HG03097 (cell line): ENCODE data around the gene TIMM9.
"Not testable (repeated sequence)": the region's sequence is repeated elsewhere in the genome, so short reads cannot be mapped to it uniquely, and the experiment has no call there.

ENCODE experiments used
- ATAC-seq: cut with Tn5 transposase; IDR thresholded peaks from one replicate; pipeline ENCODE4 v1.9.1; 2021; ENCODE audit not compliant: unreplicated experiment, low FRiP score

TIMM9 gene, protein sequence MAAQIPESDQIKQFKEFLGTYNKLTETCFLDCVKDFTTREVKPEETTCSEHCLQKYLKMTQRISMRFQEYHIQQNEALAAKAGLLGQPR

DNA sequence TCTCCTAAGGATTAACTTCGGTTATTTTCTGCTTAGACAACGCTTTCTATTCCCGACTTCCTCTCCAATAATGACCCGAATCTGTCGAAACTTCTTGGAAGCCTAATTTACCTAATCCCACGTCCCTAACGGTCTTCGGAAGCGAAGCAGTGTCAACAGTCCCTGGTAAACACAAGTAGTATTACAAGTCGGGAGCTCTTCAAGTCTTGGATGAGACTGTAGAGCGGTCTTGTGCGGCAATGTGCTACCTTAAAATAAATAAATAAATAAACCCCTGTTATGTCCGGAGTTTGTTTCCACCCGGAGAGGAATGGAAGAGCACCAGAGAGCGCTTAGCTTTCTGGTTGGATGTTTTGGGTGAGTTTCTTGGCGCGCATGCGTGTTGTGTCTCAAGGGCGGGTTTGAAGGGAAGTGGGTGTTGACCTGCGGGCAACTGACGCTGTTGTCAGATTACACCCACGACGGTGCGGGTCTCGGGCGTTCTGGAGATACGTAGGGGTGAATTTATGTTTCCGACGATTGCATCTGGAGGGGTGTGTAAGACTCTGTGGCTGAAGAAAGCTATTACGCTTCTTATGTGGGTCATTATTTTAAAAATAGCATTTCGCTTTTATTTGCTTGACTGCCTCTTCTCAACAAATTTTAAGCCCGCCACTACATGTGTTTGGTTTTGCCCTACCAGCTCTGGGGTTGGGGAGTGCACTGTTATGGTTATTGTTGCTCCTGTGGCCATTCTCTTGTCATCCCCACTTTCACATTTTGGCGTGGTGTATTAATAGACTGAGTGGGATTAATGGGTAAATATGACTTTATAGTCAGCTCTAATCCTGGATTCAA lies at the start of gene TIMM9, which contains the start of gene KIAA0586:
TSS of gene TIMM9 (minus strand) at position 251 of the 837 bp plus-strand sequence. CDS start 15,586 bp downstream, outside the sequence.
TSS of gene KIAA0586 (plus strand) at position 439 of the 837 bp plus-strand sequence. CDS start 546 bp downstream, outside the sequence.
- peak; percentile 87 for ATAC-seq

DNA sequence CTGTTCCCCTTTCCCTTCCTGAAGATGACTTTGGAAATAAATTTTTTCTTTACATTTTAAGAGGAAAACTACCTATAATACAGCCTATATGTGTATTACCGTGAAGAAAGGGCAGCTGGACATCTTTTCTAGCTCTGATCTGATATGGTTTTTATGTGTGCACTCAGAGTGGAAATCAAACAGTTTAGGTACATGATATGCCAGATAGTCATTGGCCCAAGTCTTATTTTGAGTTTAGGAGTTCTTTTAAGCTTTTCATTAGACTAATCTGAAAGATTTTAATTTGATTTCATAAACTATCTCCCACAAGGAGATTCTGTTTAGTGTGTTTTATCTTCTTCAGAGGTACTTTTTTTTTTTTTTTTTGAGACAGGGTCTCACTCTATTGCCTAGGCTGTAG lies 49.0 kb upstream of the TIMM9 start:
- ATAC-seq = no peak

DNA sequence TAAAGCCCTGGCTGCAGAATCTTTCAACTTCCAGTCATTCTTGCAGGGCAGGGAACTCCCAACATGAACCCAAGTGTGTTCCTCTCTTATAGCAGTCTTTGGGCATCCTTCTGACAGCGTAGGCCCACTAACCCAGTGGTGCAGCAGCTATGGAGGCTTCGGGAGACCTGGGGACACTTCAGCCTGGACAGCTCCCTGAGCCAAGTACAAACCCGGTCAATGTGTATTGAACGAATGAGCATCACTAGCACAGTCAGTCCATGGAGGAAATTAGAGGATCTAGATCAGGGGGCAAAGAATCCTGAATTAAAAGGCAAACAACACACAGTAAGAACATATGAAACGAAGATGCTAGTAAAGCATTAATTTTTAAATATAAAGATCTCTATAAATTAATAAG lies 42.0 kb upstream of the TIMM9 start:
- no peak for ATAC-seq

DNA sequence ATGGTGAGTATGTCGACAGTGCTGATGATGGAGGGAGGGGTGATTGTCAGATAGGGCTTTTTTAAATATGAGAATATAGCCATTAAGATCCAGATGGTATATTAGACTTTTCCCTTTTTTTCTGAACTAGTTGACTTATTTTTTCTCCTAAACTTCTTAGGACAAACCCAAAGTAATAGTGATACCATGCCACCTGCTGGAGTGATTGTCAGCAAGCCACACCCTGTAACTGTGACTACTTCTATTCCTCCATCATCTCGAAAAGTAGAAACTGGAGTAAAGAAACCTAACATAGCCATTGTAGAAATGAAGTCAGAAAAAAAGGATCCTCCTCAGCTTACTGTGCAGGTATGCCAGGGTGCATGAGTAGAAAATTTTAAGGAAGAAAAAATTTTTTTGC lies 40.2 kb upstream of the TIMM9 start:
- no peak for ATAC-seq

DNA sequence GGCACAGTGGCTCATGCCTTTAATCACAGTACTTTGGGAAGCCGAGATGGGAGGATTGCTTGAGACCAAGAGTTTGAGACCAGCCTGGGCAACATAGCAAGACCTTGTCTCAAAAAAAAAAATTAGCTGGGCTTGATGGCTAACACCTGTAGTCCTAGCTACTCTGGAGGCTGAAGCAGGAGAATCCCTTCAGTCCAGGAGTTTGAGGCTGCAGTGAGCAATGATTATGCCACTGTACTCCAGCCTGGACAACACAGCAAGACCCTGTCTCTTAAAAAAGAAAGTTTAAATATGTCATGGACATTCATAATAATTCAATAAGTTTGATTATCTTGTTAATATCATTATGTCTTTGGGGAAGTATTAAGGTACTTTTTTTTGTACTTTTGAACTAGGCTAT lies 39.1 kb upstream of the TIMM9 start:
- no peak for ATAC-seq

DNA sequence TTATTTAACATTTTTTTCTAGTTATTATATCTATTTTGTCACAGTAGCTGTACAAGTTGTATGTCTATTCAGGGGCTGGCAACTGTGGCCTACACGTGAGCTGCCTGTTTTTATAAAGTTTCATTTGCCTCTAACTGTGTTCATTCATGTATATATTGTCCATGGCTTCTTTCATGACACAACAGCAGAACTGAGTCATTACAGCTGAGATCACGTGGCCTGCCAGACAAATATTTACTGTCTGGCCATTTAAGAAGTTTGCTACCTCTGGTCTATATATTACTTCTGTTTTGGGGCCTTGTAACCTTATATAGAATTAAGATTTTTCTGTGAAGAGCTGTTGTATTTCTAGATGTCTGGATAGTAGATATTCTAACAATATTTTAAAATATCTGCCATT lies 38.1 kb upstream of the TIMM9 start:
- no peak for ATAC-seq

DNA sequence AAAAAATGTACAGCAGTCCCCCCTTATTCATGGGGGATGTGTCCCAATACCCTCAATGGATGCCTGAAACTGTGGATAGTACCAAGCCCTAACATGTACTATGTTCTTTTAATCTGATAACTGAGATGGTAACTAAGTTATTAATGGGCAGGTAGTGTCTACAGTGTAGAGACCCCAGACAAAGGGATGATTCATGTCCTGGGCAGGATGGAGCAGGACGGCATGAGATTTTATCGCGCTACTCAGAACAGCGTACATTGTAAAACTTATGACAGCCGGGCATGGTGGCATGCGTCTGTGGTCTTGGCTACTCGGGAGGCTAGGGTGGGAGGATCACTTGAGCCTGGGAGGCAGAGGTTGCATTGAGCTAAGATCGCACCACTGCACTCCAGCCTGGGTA lies 37.3 kb upstream of the TIMM9 start:
- ATAC-seq = no peak

DNA sequence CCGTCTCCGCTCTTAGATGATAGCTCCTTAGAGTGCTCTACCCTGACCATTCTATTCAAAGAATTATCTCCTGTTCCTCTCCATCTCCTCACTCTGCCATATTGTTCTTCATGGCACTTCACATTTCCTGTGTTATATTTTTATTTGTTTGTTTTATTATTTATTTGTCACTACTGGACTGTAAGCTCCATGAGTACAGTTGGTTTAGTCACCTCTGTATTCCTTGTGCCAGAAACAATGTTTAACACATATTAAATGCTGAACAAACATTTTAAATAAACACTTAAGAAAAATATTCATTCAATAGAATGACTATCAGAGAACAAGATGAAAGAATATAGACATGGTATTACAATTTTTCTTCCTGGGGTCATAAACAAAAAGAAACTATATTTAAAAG lies 35.8 kb upstream of the TIMM9 start:
- ATAC-seq = no peak

DNA sequence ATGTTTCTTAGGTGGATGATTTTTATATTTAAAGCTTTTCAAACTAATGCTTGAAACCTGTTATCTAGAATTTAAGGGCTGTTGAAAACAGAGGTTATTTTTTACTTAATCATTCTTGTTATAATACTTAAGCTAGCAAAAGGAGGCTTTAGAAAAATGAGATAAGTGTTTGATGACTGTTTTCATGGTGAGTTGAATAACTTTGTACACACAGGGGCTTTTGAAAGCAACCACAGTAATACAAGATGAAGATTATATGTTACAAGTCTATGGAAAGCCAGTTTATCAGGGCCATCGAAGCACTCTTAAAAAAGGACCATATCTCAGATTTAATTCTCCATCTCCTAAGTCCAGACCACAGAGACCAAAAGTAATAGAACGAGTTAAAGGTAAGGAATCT lies 33.4 kb upstream of the TIMM9 start:
- no peak for ATAC-seq

DNA sequence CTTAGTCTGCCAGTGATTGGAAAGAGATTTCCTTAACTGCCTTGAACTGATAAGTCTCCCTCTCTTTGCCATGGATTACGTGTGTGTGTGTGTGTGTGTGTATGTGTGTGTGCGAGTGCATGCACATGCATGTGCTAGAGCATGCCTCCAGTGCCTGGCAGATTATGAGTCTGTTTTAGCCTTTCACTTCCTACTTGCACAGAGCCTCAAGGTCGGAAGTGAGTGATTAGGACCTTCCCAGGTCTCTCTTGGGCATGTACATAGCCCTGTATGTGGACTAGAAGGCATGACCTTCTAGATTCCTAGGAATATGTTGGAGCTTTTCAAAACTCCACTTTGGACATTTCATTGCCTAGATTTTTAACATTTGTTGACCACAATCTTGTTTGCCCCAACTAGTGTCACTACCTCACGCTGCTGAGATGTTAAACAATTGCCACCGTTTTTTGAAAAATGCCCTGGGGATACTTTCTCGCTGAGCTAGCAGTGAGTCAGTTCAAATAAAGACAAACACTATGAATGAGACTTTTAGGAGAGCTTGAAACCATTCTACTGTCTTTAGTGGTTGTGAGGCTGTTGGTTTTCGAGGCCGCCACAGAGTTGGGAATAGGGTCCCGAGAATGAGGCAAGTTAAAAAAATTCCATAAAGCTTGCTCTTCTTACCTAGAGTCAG lies 28.4 kb upstream of the TIMM9 start:
- ATAC-seq = no peak

DNA sequence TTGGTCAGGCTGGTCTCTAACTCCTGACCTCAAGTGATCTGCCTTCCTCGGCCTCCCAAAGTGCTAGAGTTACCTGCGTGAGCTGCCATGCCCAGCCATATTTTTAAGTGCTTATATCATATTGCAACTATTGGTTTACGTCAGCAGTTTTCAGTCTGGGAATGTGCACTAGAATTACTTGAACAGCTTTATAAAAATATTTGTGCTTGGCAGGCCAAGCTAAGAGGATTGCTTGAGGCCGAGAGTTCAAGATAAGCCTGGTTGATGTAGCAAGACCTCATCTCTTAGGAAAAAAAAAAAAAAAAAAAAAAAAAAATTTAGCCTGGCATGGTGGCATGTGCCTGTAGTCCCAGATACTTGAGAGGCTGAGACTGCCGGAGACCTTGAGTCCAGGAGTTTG lies 17.3 kb upstream of the TIMM9 start:
- ATAC-seq = no peak

DNA sequence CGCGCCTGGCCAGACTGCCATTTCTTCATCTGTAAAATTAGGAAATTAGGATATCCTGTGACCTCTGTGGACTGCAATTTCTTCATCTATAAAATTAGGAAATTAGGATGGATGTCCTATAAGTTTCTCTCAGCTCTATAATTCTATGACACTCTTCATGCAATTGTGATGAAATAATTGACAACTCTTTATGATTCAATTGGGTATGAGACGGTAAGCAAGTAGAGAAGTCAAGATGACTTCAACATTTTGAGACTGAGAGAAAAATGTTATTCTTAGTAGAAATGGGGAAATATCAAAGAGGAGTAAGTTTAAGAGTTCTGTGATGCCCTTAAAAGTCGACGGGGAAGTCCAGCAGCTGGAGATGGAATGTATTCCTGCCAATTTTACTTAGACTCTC lies 12.1 kb upstream of the TIMM9 start:
- ATAC-seq = no peak

DNA sequence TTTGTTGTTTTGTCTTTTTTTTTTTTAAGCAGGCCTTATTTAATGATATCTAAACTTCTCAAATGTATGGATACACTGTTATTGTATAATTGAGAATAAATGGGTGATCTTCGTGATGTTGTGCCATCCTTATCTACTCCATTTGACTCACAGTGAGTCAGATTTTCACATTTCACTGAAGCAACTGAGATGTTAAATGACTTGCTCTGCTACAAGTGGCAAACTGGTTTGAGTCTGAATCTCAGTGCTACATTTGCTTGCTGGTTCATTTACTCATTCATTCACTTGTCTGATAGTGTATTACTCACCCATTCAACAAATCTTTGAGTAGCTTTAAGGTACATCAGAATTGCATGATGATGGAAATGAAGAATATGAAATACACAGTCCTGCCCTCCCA lies 2.8 kb upstream of the TIMM9 start:
- ATAC-seq = no peak

DNA sequence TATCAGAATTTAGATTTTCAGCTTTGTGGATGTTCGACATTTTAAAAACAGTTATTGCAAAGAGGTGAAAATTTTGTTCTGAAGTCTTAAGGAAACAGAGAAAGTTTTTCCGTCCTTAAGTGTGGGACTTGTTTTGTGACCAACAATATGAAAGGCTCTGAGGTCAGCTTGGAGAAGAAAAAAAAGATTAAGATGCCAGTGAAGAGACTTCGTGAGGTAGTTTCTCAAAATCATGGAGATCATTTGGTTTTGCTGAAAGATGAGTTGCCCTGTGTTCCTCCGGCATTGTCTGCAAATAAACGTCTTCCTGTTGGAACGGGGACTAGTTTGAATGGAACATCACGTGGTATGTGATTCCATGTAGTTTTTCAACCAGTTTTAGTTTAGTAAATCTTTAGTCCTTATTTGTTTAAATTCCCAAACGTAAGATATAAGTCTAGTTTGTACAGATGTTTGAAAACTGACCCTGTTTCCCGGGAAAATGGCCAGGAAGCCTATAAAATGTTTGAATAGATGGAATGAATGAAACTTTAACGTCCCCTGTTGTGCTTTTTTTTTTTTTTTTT lies 870 bp upstream of the TIMM9 start:
- no peak for ATAC-seq

DNA sequence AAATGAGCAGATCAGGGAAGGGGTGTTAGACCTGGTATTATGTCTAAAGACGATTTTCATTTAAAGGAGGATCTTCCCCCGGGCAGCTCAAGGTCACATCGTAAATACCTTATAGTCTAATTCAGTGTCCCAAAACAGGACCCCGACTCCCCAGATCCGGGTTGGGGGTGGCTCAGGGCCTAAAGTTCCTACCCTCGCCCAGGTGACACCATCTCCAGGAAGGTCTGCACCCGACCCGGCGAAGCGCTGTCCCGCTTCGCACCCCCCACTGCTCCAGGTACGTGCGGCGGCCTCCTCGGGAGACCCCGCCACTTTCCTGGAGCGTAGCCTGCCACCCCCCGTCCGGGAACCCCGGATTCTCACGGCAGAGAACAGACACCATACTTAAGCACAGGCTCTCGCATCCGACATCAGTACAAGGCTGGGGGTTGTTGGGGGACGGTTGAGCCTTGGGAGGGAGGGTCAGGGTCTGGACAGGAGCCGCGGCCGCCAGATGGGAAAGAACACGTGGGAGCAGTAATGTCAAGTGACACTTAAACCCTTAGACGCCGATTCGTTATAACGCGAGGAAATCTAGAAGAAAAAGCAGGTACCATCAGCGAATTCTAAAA lies 556 bp downstream of the TIMM9 start:
- ATAC-seq = peak; percentile 17

DNA sequence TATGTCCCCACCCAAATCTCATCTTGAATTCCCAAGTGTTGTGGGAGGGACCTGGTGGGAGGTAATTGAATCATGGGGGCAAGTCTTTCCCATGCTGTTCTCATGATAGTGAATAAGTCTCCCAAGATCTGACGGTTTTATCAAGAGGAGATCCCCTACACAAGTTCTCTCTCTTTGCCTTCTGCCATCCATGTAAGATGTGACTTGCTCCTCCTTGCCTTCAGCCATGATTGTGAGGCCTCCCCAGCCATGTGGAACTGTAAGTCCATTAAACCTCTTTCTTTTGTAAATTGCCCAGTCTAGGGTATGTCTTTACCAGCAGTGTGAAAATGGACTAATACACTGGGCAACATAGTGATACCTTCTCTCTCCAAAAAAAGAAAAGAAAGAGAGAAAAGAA lies 10.4 kb downstream of the TIMM9 start:
- not testable (repeated sequence) for ATAC-seq

DNA sequence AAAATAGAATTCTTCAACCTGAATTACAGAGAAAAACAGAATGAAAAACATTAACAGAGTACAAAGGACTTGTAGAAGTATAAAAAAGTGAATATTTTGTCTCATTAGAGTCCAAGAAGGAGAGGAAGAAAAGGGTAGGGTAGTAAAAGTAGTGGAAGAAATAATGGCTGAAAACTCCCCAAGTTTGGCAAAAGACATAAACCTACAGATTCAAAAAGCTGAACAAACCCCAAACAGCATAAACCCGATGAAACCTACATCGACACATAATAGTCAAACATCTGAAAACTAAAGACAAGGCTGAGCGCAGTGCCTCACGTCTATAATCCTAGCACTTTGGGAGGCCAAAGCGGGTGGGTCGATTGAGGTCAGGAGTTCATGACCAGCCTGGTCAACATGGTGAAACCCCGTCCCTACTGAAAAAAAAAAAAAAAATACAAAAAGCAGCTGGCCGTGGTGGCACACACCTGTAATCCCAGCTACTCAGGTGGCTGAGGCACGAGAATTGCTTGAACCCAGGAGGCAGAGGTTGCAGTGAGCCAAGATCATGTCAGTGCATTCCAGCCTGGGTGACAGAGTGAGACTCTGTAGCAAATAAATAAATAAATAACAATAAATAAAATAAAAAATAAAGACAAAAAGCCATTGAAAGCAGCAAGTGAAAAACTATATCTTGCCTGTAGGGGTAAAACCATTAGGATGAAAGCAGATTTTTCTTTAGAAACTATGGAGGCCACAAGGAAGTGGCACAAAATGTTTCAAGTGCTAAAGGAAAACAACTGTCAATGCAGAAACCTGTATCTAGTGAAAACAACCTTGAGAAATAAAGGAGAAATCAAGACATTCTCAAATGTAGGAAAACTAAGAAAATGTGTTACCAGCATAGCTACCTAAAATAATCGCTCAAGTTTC lies 11.4 kb downstream of the TIMM9 start:
- no peak for ATAC-seq

DNA sequence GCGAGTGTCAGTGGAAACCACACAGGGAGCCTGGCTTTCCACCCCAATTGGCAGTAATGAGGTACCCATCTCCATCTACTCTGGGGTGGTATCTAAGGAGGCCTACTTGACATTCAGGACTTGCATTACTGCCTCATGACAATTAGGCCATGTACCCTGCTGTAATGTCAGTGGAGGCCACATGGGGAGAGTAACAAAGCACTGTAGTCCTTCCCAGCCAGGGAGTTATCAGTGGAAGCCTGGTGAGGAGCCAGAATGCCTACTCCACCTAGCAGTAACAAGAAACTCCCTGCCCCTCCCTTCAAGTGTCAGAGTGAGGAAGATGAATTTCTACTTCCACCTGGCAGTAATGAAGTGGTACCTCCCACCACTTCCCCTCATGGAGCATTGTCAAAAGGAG lies 12.5 kb downstream of the TIMM9 start:
- ATAC-seq = no peak

DNA sequence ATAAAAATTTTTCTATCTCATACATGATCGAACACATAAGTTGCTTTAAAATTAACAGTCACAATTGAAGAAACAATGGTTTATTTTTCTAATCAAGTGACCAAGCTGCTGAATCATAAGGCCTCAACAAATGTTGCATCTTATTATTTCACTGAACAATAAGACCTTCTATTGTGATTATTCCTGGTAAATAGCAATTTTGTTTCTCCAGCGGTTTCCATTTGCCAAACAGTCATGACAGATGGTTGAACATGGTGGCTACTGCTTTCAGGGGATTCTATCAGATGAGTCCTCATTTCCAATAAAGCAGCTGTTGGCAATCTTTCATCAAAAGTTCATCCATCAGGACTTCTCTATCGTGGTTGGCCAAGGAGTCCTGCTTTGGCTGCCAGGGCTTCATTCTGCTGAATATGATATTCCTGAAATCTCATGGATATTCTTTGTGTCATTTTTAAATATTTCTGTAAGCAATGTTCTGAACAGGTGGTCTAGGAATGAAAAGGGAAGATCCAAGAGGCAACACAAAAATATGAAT lies 18.6 kb downstream of the TIMM9 start:
- no peak for ATAC-seq

DNA sequence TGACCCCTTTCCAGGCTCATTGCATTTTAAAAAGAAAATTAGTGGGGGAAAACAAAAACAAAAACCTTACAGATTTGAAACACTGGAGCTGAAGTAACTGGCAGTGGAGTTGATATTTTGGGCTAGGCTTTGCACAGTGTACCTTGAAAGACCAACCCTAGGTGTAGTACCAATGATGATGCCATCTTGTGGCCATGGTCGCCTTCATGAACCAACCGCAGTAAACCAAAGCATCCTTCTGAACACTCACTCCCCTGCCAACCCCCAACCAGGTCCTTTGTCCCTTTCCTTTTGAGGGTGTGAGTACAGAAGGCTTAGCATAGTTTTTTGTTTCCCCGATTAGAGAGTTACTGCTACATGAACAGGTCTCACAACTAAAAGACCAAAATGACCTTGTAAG lies 25.7 kb downstream of the TIMM9 start:
- no peak for ATAC-seq
